CD8-positive, alpha-beta memory T cell (primary cell): ENCODE data around the gene RPS6KA3. TPM values are rescaled to one million over a fixed set of nuclear protein-coding genes. Genes with fewer than 3 reads are reported as not detected.
A peak's percentile ranks its signal among the peaks of the same experiment; 100 is the strongest.

ENCODE experiments used
- CTCF ChIA-PET: fragments of 350-600 bp; sonication (Branson Sonifier 250); formaldehyde crosslinking; loops from one replicate; lab custom pipeline; 2021; ENCODE audit warnings: antibody characterized with exemption; lab: Charles Lee
- POLR2A ChIA-PET: fragments of 350-600 bp; sonication (Branson Sonifier 250); formaldehyde crosslinking; loops from one replicate; lab custom pipeline; 2021; ENCODE audit warnings: antibody characterized with exemption; lab: Charles Lee
- DNase-seq, 5 donors: peaks; one replicate each; pipeline versions ENCODE4 v3.0.0 to v3.0.0-alpha.2; 2020 to 2022; ENCODE audit warnings: mixed read lengths in 1 of 5
- H3K27ac ChIP-seq: one replicate; pipeline ENCODE4 v1.7.0; 2013; ENCODE audit warnings: low read depth, mild to moderate bottlenecking, low read length, moderate library complexity
- H3K27me3 ChIP-seq: 2 replicates; pipeline ENCODE4 v1.7.0; 2013; ENCODE audit warnings: low read length, mild to moderate bottlenecking; ENCODE audit not compliant: insufficient read depth, poor library complexity, severe bottlenecking
- H3K36me3 ChIP-seq: 2 replicates; pipeline ENCODE4 v1.7.0; 2013; ENCODE audit warnings: mild to moderate bottlenecking, low read length, moderate library complexity; ENCODE audit not compliant: insufficient read depth
- H3K4me1 ChIP-seq: 2 replicates; pipeline ENCODE4 v1.7.0; 2013; ENCODE audit warnings: mild to moderate bottlenecking, low read length, moderate library complexity; ENCODE audit not compliant: insufficient read depth
- H3K4me3 ChIP-seq: 2 replicates; pipeline ENCODE4 v1.7.0; 2013; ENCODE audit warnings: mild to moderate bottlenecking, low read length
- H3K9me3 ChIP-seq: 2 replicates; pipeline ENCODE4 v1.7.0; 2013; ENCODE audit warnings: mild to moderate bottlenecking, low read length
- H3K27ac Mint-ChIP-seq, 8 donors: one replicate each; pipeline ENCODE4 v1.8.0; 2020 to 2021; ENCODE audit warnings: mixed read lengths in 8 of 8, mild to moderate bottlenecking in 6 of 8, inconsistent platforms in 3 of 8, moderate library complexity in 3 of 8
- H3K27me3 Mint-ChIP-seq, 2 donors: one replicate each; pipeline ENCODE4 v1.8.0; 2020 to 2021; ENCODE audit warnings: mixed read lengths in 2 of 2, mild to moderate bottlenecking in 1 of 2, moderate library complexity in 1 of 2
- H3K36me3 Mint-ChIP-seq, 3 donors: one replicate each; pipeline ENCODE4 v1.8.0; 2020 to 2021; ENCODE audit warnings: mixed read lengths in 3 of 3, inconsistent platforms in 1 of 3, mild to moderate bottlenecking in 1 of 3
- H3K4me1 Mint-ChIP-seq, 3 donors: one replicate each; pipeline ENCODE4 v1.8.0; 2020 to 2021; ENCODE audit warnings: mixed read lengths in 3 of 3, inconsistent platforms in 1 of 3, mild to moderate bottlenecking in 1 of 3
- H3K4me3 Mint-ChIP-seq, 7 donors: one replicate each; pipeline ENCODE4 v1.8.0; 2020 to 2021; ENCODE audit warnings: mixed read lengths in 7 of 7, mild to moderate bottlenecking in 6 of 7, moderate library complexity in 4 of 7, inconsistent platforms in 2 of 7
- H3K9me3 Mint-ChIP-seq, 5 donors: one replicate each; pipeline ENCODE4 v1.8.0; 2020 to 2022; ENCODE audit warnings: mixed read lengths in 5 of 5, mild to moderate bottlenecking in 3 of 5, moderate library complexity in 2 of 5, inconsistent platforms in 1 of 5
- polyA plus RNA-seq: library from polyadenylated mRNA; unstranded; fragments of 300-500 nt; fragmentation: Illumina TruSeq; gene quantifications from one replicate; pipeline ENCODE4 v1.2.3, GENCODE V29; 2021
- total RNA-seq, 2 experiments: library from RNA; stranded (reverse); gene quantifications; one replicate each; pipeline ENCODE4 v1.2.3, GENCODE V29; 2021

Gene RPS6KA3
- total and polyA plus RNA-seq, 3 experiments from 2014 or later, result 59.7 to 72.7 (median 70.1) TPM

- Mint-ChIP-seq H3K27me3 (peaks cover 0 to 7% of the 10 kb centered on the region in 2 donors), H3K4me1 (peaks cover 0 to 5% (median 0%) of the 10 kb centered on the region in 3 donors), H3K27ac (peak overlapping the region in 3 of 8 donors; percentile 19 to 48 (median 20)), H3K36me3 (peaks cover 0 to 71% (median 11%) of the 10 kb centered on the region in 3 donors), H3K9me3 (no peaks in the 10 kb centered on the region), H3K4me3 (no peak overlapping the region)
- Histone ChIP-seq H3K4me3 (no peak overlapping the region), H3K36me3 (no peaks in the 10 kb centered on the region), H3K4me1 (no peaks in the 10 kb centered on the region), H3K9me3 (no peaks in the 10 kb centered on the region), H3K27me3 (no peaks in the 10 kb centered on the region), H3K27ac (no peak overlapping the region)
- ChIA-PET POLR2A (no interaction called here), CTCF (no interaction called here)
- no peak for DNase-seq
Measured at GRCh38 chrX:20159797-20160385, 106.8 kb downstream of the RPS6KA3 start.

DNA sequence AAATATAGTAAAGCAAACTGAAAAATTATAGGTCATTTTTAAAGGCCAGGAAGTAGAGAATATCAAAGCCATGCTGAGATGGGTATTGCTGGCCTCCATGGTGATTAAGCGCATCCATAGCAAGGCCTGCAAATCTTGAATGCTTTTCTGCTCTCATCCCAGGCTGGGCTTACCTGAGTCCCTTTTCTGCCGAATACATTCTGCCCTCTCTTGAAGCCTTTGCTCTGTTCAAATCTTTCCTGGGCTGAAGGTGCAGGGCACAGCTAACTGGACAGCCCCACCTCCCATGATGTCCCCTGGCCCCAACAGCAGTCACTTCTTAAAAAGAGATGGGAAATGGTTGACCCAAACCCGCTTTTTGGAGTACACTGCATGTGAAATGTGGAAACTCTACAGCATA lies 115.0 kb downstream of the RPS6KA3 start:
- peaks cover 0 to 1% of the 10 kb centered on the region in 2 donors for H3K27me3 Mint-ChIP-seq
- no peak for DNase-seq
- H3K9me3 Mint-ChIP-seq, result no peaks in the 10 kb centered on the region
- H3K4me3 Mint-ChIP-seq, result no peak overlapping the region
- no peak overlapping the region for H3K4me3 ChIP-seq
- peaks cover 0 to 58% (median 7%) of the 10 kb centered on the region in 3 donors for H3K36me3 Mint-ChIP-seq
- H3K4me1 Mint-ChIP-seq, result peaks cover 0 to 5% (median 0%) of the 10 kb centered on the region in 3 donors
- H3K27me3 ChIP-seq, result no peaks in the 10 kb centered on the region
- peak overlapping the region in 2 of 8 donors; percentile 18 to 36 for H3K27ac Mint-ChIP-seq
- H3K9me3 ChIP-seq, result no peaks in the 10 kb centered on the region
- CTCF ChIA-PET, result no interaction called here
- no peak overlapping the region for H3K27ac ChIP-seq
- POLR2A ChIA-PET, result no interaction called here
- H3K36me3 ChIP-seq, result no peaks in the 10 kb centered on the region
- H3K4me1 ChIP-seq, result no peaks in the 10 kb centered on the region

DNA sequence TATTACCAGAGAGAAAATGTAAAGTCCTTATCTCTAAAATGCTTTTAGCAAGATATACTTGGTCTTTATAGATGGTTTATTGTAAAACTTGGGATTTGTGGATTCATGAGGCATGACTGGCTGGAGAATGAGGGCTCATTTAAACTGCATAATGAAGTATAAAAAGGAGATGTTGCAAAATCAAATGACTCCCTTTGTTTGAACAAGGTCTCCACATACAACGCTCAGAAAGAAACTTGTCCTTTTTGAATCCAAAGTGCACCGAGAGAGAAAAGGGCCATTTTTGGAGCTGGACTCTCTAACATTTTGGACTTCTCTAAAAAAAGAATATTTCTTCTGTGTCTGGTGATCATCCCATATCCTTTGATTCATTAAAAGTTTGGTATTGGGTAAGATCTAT lies 117.4 kb downstream of the RPS6KA3 start:
- H3K27me3 Mint-ChIP-seq, result peaks cover 0 to 1% of the 10 kb centered on the region in 2 donors
- Histone ChIP-seq H3K36me3 (no peaks in the 10 kb centered on the region), H3K4me1 (no peaks in the 10 kb centered on the region), H3K9me3 (no peaks in the 10 kb centered on the region), H3K27me3 (no peaks in the 10 kb centered on the region), H3K27ac (no peak overlapping the region), H3K4me3 (no peak overlapping the region)
- POLR2A ChIA-PET, result no interaction called here
- H3K36me3 Mint-ChIP-seq, result peaks cover 0 to 37% (median 2%) of the 10 kb centered on the region in 3 donors
- no peaks in the 10 kb centered on the region for H3K9me3 Mint-ChIP-seq
- no peak overlapping the region for H3K4me3 Mint-ChIP-seq
- CTCF ChIA-PET, result no interaction called here
- DNase-seq, result no peak
- H3K4me1 Mint-ChIP-seq, result no peaks in the 10 kb centered on the region
- peak overlapping the region in 1 of 8 donors; percentile 23 for H3K27ac Mint-ChIP-seq

GRCh38 chrX:20147561-20147960 lies 119.1 kb downstream of the RPS6KA3 start:
- Histone ChIP-seq H3K4me1 (no peaks in the 10 kb centered on the region), H3K36me3 (no peaks in the 10 kb centered on the region), H3K27ac (no peak overlapping the region), H3K4me3 (no peak overlapping the region), H3K27me3 (no peaks in the 10 kb centered on the region), H3K9me3 (no peaks in the 10 kb centered on the region)
- Mint-ChIP-seq H3K4me1 (peaks cover 3 to 11% (median 5%) of the 10 kb centered on the region in 3 donors), H3K9me3 (no peaks in the 10 kb centered on the region), H3K27ac (peak overlapping the region in 5 of 8 donors; percentile 25 to 62 (median 52)), H3K27me3 (peaks cover 0 to 1% of the 10 kb centered on the region in 2 donors), H3K4me3 (no peak overlapping the region), H3K36me3 (peaks cover 0 to 23% (median 2%) of the 10 kb centered on the region in 3 donors)
- ChIA-PET POLR2A (no interaction called here), CTCF (no interaction called here)
- DNase-seq, result no peak

DNA sequence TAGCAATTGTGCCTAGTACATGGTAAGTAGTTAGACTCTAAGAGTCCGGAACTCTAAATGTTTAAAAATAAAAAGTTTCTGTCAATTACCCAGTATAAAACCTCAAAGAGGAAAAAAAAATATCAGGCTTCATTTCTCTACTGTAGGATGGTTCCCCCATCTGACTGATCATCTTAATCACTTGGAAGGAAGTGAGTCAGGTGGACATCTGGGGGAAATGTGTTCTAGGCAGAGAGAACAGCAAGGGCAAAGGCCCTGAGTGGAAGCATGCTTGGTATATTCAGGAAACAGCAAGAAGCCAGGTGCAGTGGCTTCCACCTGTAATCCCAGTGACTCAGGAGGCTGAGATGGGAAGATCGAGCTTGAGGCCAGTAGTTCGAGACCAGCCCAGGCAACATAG lies 122.2 kb downstream of the RPS6KA3 start:
- ChIA-PET CTCF (no interaction called here), POLR2A (no interaction called here)
- Mint-ChIP-seq H3K36me3 (peaks cover 0 to 11% (median 2%) of the 10 kb centered on the region in 3 donors), H3K9me3 (no peaks in the 10 kb centered on the region), H3K4me3 (no peak overlapping the region), H3K27ac (peak overlapping the region in 3 of 8 donors; percentile 14 to 58 (median 43)), H3K4me1 (peaks cover 15 to 25% (median 17%) of the 10 kb centered on the region in 3 donors), H3K27me3 (peaks cover 0 to 1% of the 10 kb centered on the region in 2 donors)
- no peak overlapping the region for H3K4me3 ChIP-seq
- DNase-seq, result no peak
- no peak overlapping the region for H3K27ac ChIP-seq
- H3K4me1 ChIP-seq, result peaks cover 11% of the 10 kb centered on the region
- no peaks in the 10 kb centered on the region for H3K27me3 ChIP-seq
- no peaks in the 10 kb centered on the region for H3K36me3 ChIP-seq
- H3K9me3 ChIP-seq, result no peaks in the 10 kb centered on the region

GRCh38 chrX:20143561-20143960 lies 123.1 kb downstream of the RPS6KA3 start:
- Histone ChIP-seq H3K4me1 (peaks cover 18% of the 10 kb centered on the region), H3K27ac (no peak overlapping the region), H3K9me3 (no peaks in the 10 kb centered on the region), H3K4me3 (no peak overlapping the region), H3K27me3 (no peaks in the 10 kb centered on the region), H3K36me3 (no peaks in the 10 kb centered on the region)
- Mint-ChIP-seq H3K27ac (peak overlapping the region in 4 of 8 donors; percentile 18 to 87 (median 38)), H3K9me3 (no peaks in the 10 kb centered on the region), H3K27me3 (peaks cover 0 to 1% of the 10 kb centered on the region in 2 donors), H3K36me3 (peaks cover 0 to 14% (median 2%) of the 10 kb centered on the region in 3 donors), H3K4me3 (no peak overlapping the region), H3K4me1 (peaks cover 23 to 34% (median 25%) of the 10 kb centered on the region in 3 donors)
- ChIA-PET CTCF (no interaction called here), POLR2A (no interaction called here)
- no peak for DNase-seq

DNA sequence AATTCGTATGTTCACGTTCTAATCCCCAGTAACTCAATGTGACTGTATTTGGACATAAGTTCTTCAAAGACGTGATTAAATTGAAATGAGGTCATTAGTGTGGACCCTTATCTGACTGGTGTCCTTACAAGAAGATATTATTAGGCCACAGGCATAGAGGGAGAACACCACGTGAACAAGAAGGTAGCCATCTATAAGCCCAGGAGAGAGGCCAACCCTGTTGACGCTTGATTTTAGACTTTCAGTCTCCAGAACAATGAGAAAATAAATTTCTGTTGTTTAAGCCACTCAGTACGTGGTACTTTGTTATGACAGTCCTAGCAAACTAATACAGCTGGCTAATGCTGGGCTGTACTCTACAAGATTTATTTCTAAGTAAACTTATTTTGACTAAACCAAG lies 123.6 kb downstream of the RPS6KA3 start:
- H3K9me3 Mint-ChIP-seq, result no peaks in the 10 kb centered on the region
- Histone ChIP-seq H3K27me3 (no peaks in the 10 kb centered on the region), H3K4me1 (peaks cover 18% of the 10 kb centered on the region), H3K9me3 (no peaks in the 10 kb centered on the region), H3K36me3 (no peaks in the 10 kb centered on the region), H3K4me3 (no peak overlapping the region), H3K27ac (no peak overlapping the region)
- ChIA-PET POLR2A (no interaction called here), CTCF (no interaction called here)
- peak overlapping the region in 6 of 7 donors; percentile 23 to 95 (median 64) for H3K4me3 Mint-ChIP-seq
- H3K36me3 Mint-ChIP-seq, result peaks cover 0 to 17% (median 2%) of the 10 kb centered on the region in 3 donors
- no peak for DNase-seq
- peaks cover 23 to 36% (median 27%) of the 10 kb centered on the region in 3 donors for H3K4me1 Mint-ChIP-seq
- peaks cover 0 to 1% of the 10 kb centered on the region in 2 donors for H3K27me3 Mint-ChIP-seq
- peak overlapping the region in 7 of 8 donors; percentile 15 to 87 (median 55) for H3K27ac Mint-ChIP-seq
